ENCODE results near the gene RAB4B.
"Not testable (repeated sequence)": the region's sequence is repeated elsewhere in the genome, so short reads cannot be mapped to it uniquely, and the experiment has no call there.

- TF ChIP-seq CTCF, POLR2A (IDR thresholded peaks at IDR 0.05): not testable (repeated sequence)
These were observed 11.7 kb upstream of the RAB4B start for GRCh38 chr19:40766385-40766784.
